Measurements from ENCODE around the gene AAR2.

GRCh38 chr20:36200451-36200850 lies 35.8 kb upstream of the AAR2 start:
- TF ChIP-seq FOSL2 (IDR thresholded peaks at IDR 0.05; ENCODE audit: borderline replicate concordance, low read depth) (no peak), EZH2phosphoT487 (IDR thresholded peaks at IDR 0.05; ENCODE audit: borderline replicate concordance, low read depth) (no peak), ELF1 (IDR thresholded peaks at IDR 0.05) (no peak), NRF1 (IDR thresholded peaks at IDR 0.05; ENCODE audit: low read depth, low read length) (no peak), EP300 (IDR thresholded peaks at IDR 0.05; ENCODE audit: borderline replicate concordance in 1 of 2, low read depth in 1 of 2, low read length in 1 of 2) (no peak), MEF2A (IDR thresholded peaks at IDR 0.05; ENCODE audit: borderline replicate concordance, low read depth) (no peak), YY1 (IDR thresholded peaks at IDR 0.05; ENCODE audit: low read depth) (no peak)
- TF ChIP-seq, protein P1, sequence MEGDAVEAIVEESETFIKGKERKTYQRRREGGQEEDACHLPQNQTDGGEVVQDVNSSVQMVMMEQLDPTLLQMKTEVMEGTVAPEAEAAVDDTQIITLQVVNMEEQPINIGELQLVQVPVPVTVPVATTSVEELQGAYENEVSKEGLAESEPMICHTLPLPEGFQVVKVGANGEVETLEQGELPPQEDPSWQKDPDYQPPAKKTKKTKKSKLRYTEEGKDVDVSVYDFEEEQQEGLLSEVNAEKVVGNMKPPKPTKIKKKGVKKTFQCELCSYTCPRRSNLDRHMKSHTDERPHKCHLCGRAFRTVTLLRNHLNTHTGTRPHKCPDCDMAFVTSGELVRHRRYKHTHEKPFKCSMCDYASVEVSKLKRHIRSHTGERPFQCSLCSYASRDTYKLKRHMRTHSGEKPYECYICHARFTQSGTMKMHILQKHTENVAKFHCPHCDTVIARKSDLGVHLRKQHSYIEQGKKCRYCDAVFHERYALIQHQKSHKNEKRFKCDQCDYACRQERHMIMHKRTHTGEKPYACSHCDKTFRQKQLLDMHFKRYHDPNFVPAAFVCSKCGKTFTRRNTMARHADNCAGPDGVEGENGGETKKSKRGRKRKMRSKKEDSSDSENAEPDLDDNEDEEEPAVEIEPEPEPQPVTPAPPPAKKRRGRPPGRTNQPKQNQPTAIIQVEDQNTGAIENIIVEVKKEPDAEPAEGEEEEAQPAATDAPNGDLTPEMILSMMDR (IDR thresholded peaks at IDR 0.05) = no peak

Measured in SK-N-SH (cell line).